K562 (cell line): ENCODE results near the gene PIH1D1. TPM values are rescaled to one million over a fixed set of nuclear protein-coding genes. Genes with fewer than 3 reads are reported as not detected.
A peak's percentile ranks its signal among the peaks of the same experiment; 100 is the strongest.

Experiments
- CREB3 ChIP-seq: fragments of 450-650 bp; conservative IDR thresholded peaks from 2 replicates; pipeline ENCODE4 v1.6.1; 2016; ENCODE audit warnings: missing genetic modification characterization, low read depth, mild to moderate bottlenecking, missing compliant biosample characterization, moderate library complexity
- E2F4 ChIP-seq: sonication (generic); formaldehyde crosslinking; IDR thresholded peaks from 2 replicates; pipeline ENCODE4 v1.8.0; 2022; ENCODE audit warnings: mild to moderate bottlenecking, low read depth, missing genetic modification reagents
- ZNF395 ChIP-seq: fragments of 200-800 bp; sonication (Bioruptor generic); IDR thresholded peaks from 2 replicates; pipeline ENCODE4 v1.6.1; 2017; ENCODE audit warnings: missing genetic modification characterization, missing compliant biosample characterization
- ZNF511 ChIP-seq: sonication (generic); formaldehyde crosslinking; IDR thresholded peaks from 2 replicates; pipeline ENCODE4 v1.8.0; 2022; ENCODE audit warnings: mild to moderate bottlenecking, missing genetic modification reagents
- polyA plus RNA-seq, 8 experiments: library from polyadenylated mRNA; depleted of rRNA in 4 of 8; stranded (reverse) in 5 of 8; unstranded in 3 of 8; fragments of >200 nt; fragmentation: Nextera tagmentation in 2 of 8; fragmentation: Illumina TruSeq in 1 of 8; extraction: Ambion mirVana in 2 of 8; extraction: Trizol in 1 of 8; gene quantifications; 2 replicates each; pipeline versions ENCODE4 v1.2.1 to v1.2.3, GENCODE V29; 2011 to 2014; ENCODE audit warnings: inconsistent platforms in 1 of 8, missing spikeins in 1 of 8
- total RNA-seq, 7 experiments: library from RNA; depleted of rRNA in 6 of 7; stranded (reverse); fragments of >200 nt in 6 of 7; fragmentation: Illumina TruSeq in 2 of 7; extraction: Trizol in 2 of 7; gene quantifications; 2 replicates each; pipeline versions ENCODE4 v1.2.1 to v1.2.3, GENCODE V29; 2011 to 2021; ENCODE audit warnings: low replicate concordance in 1 of 7
- TF ChIP-seq, protein P1 (sequence below), 2 experiments: fragments of 450-650 bp in 1 of 2; sonication (generic) in 1 of 2; formaldehyde crosslinking in 1 of 2; IDR thresholded peaks; 2 replicates each; pipeline versions ENCODE4 v1.7.1 to v1.9.0; 2016 to 2022; ENCODE audit warnings: inconsistent platforms in 1 of 2, mild to moderate bottlenecking in 1 of 2, missing genetic modification reagents in 1 of 2
- TF ChIP-seq, protein P2 (sequence below): sonication (generic); formaldehyde crosslinking; IDR thresholded peaks from 2 replicates; pipeline ENCODE4 v1.9.0; 2022; ENCODE audit warnings: mild to moderate bottlenecking, missing genetic modification reagents

PIH1D1 gene
- total and polyA plus RNA-seq, 9 of the 15 experiments (the other 6 are each of a cell fraction or from before 2014, with no cell fraction given): 26.5 to 224 (median 137) TPM

GRCh38 chr19:49427855-49428546 lies 23.6 kb downstream of the PIH1D1 start (continued):
- TF ChIP-seq, protein P1, sequence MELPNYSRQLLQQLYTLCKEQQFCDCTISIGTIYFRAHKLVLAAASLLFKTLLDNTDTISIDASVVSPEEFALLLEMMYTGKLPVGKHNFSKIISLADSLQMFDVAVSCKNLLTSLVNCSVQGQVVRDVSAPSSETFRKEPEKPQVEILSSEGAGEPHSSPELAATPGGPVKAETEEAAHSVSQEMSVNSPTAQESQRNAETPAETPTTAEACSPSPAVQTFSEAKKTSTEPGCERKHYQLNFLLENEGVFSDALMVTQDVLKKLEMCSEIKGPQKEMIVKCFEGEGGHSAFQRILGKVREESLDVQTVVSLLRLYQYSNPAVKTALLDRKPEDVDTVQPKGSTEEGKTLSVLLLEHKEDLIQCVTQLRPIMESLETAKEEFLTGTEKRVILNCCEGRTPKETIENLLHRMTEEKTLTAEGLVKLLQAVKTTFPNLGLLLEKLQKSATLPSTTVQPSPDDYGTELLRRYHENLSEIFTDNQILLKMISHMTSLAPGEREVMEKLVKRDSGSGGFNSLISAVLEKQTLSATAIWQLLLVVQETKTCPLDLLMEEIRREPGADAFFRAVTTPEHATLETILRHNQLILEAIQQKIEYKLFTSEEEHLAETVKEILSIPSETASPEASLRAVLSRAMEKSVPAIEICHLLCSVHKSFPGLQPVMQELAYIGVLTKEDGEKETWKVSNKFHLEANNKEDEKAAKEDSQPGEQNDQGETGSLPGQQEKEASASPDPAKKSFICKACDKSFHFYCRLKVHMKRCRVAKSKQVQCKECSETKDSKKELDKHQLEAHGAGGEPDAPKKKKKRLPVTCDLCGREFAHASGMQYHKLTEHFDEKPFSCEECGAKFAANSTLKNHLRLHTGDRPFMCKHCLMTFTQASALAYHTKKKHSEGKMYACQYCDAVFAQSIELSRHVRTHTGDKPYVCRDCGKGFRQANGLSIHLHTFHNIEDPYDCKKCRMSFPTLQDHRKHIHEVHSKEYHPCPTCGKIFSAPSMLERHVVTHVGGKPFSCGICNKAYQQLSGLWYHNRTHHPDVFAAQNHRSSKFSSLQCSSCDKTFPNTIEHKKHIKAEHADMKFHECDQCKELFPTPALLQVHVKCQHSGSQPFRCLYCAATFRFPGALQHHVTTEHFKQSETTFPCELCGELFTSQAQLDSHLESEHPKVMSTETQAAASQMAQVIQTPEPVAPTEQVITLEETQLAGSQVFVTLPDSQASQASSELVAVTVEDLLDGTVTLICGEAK (IDR thresholded peaks at IDR 0.05): peak; percentile 65
- TF ChIP-seq, protein P1 (CRISPR knock-in tag; IDR thresholded peaks at IDR 0.05): no peak
- TF ChIP-seq, protein P2, sequence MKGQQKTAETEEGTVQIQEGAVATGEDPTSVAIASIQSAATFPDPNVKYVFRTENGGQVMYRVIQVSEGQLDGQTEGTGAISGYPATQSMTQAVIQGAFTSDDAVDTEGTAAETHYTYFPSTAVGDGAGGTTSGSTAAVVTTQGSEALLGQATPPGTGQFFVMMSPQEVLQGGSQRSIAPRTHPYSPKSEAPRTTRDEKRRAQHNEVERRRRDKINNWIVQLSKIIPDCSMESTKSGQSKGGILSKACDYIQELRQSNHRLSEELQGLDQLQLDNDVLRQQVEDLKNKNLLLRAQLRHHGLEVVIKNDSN (CRISPR knock-in tag): peak; percentile 78
- TF ChIP-seq E2F4 (CRISPR knock-in tag): 0 out of 2 replicates have a peak, but pooled peaks have one; percentile 50
- TF ChIP-seq ZNF395 (CRISPR knock-in tag): no peak
- TF ChIP-seq ZNF511 (CRISPR knock-in tag): no peak; the same call in 1 of the 2 replicates
- TF ChIP-seq CREB3 (tag): no peak
